ENCODE results near the gene HOXA5.
A peak's percentile ranks its signal among the peaks of the same experiment; 100 is the strongest.

HOXA5 gene

GRCh38 chr7:27182285-27182841 is 38.9 kb upstream of the HOXA5 start:
- DNase-seq = peak in 1 of 2 experiments; percentile 1

- DNase-seq = no peak
Measured at GRCh38 chr7:27181795-27182275, 38.4 kb upstream of the HOXA5 start.

DNA sequence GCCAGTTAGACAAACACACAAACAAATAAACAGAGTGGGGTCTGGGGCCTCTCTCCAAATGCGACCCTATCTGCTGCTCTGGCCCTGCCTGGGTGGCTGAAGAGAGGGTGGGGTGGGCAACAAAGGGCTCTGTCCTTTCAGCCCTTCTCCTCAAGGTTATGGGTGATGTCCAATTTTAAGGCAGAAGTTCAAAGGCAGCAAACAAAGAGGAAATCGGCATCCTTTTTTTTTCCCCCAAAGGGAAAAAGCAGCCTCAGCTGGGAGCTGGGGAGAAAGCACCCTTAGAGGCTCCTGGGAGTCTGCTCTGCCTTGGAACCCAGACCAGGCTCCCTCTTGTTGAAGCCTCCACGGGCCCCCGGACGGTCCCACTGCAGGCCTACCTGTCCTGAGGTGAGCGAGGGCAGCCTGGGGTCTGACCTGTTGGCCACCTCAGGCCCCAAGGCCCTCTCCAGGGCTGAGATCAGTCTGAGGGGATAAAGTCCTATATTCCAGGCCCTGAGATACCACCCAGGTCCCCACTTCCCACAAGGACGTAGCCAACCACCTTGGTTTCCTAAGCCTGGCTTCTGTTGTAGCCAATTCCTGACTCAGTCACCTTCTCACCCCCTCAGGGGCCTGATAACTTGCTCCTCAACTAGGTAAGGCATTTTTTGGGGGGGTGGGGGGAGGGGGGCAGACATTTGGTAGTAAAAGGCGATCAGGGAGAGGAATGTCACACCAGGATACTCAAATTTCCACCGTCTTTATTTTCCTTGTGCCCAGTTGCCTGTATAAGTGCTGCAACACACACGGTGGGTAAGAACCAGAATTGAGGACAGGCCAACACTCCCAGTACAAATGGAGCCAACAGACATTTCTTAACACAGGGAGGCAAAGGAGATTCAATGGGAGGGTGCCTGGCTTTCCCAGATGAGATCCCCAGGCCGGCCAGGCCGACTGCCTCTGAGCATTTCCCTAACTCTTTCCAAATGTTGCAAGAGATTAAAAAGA is 37.2 kb upstream of the HOXA5 start:
- DNase-seq = no peak

GRCh38 chr7:27179503-27180430 is 36.3 kb upstream of the HOXA5 start:
- peak; percentile 65 to 70 for DNase-seq

GRCh38 chr7:27179030-27179429 is 35.5 kb upstream of the HOXA5 start:
- DNase-seq = no peak

- DNase-seq = no peak
Measured at GRCh38 chr7:27178366-27178765, 34.9 kb upstream of the HOXA5 start.

DNA sequence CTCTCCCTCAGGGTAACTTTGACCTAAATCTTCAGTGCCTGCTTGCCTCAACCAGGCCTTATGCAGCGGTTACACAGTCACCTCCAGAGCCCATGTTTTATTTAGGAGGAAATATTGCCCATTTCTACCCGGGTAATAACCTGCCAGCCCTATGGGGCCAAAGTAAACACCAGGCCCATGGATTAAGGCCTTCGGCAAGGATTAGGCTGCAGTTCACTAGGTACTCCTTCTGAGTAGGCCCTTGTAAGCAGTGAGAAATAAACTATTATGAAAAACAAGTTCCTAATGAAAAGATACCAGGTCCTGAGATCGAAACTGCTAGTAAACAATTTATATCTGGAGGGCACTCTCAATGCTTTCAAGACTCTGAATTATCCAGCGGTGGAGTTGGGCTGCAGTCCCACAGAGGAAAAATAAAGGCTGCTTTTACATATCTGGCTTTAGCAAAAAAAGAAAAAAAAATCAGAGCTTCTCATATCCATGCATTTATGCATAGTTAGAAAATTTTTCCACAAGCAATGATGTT is 34.4 kb upstream of the HOXA5 start:
- no peak for DNase-seq

DNA sequence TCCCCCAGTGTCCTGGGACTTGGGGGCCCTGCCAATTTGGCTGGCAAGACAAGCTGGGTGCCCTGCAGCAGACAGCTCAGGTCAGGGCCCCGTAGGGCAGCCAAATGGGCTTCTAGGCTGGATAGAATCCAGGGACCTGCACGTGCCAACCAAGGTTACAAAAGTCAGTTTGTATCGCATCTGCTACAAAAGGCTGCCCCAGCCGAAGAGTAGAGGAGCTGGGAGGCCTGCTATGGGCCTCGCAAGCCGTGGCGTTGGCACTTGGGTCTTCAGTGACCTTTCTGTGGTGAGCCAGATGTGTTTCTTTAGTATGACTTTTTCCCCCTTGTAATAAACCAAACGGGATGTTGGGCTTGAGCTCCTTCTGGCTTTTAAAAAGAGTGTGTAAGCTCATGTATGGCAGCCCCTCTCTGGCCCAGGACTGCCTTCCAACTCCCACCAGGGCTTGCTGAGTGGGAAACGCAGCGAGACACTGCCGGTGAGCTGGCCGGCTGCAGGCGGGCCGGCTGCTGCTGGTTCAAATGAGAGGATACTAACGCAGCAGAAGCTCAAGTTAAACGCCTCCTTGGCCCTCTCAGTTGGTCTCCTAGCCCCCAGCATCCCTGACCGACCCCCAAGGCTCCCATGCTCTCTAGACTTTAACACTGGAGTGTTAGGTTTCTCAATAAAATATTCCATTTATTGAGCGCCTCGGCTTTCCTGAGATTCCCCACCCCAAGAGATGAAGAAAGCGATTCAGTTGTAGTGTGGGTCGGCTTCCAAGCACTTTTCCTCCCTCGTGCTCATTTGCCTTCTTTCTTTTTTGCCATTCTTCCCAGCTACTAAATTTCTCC is 33.7 kb upstream of the HOXA5 start:
- no peak for DNase-seq

DNA sequence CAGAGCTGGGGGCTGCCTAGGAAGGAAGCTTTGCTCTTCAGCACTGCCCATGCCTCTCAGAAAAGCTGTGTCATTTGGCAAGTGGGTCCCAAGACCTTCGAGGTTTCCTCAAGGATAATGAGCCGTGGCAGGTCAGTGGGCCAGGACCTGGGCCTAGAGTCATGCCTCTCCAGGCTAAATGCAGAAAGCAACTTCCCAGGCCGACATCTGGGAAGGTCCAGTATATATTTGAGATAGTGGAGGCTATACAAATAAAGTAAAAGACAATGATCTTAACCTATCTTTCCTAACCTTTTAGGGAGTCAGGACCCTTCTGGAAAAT is 33.0 kb upstream of the HOXA5 start:
- DNase-seq = no peak

- no peak for DNase-seq
Measured at GRCh38 chr7:27175626-27176523, 32.4 kb upstream of the HOXA5 start.

DNA sequence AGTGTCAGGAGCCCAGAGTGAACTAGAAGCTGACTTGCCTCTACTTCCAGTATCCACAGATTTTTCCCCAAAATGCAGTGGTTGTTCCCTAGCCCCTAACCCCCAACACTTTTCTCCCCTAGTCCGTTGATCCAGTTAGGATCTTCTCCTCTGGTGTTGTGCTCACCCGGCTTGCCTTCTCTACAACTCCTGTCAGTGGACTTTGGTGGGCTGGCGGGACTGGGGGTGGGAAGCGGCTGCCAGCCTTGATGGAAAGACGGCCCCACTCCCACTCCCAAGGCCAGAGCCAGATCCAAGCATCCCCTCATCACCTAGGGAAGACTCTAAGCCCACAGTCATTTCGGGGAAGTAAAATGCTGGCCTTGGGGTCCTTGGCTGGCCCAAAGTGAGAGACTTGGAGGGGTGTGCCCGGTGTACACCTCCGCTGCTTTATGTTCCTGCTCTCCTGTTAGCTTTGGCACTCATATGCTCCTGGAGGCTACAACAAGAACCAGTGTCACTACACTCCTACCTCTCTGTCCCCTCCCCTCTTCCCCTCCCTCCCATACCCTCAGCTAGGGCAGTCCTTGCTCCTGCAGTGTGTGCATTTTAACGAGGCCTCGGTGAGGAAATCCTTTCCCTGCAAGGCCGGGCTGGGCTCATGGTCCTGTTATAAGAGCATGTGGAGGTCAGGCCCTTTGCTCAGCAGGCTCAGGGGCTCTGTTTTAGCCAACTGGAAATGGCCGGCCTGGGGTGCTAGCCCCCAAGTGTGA is 31.6 kb upstream of the HOXA5 start:
- no peak for DNase-seq

DNA sequence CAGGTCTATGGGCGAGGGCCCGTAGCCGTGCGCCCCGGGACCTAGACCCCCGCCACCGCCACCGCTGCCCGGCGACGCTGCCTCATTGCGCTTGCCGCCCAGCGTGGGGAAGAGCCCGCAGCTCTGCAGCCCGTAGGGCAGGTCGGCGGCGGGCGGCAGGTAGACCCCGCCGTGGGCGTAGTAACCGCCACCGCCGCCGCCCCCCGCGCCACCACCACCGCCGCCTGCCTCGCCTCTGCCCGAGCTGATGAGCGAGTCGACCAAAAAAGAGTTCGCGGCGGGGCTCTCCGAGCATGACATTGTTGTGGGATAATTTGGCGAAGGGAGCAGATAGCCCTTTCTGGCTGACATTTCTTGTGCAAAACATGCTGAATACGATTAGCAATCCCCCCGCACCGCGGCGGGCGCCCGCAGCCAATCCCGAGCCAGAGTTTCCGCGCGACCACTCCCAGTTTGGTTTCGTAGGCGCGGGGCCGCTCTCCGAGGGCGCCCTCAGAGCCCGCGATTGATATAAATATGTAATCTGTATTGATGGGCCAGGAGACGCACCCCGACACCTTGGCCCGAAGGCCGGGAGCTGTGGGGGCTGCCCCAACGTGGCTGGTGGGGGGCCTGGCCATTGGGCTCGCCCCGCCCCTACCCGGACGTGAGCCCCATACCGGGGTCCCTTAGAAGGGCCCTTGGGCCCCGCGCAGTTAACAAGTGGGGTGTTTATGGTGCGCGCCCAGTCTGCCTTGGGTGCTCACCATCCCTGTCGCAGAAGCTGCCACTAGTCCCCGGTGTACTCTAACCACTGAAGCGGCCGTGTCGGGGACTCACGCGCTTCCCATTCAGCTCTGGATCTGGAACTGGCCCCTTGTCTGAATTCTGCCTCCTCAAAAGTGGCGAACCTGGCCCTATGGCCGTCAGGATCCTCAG is 30.7 kb upstream of the HOXA5 start, which contains the start of gene HOXA10:
TSS of gene HOXA10 (minus strand) at position 365 of the 918 bp plus-strand sequence. CDS start at position 351, 14 bp downstream.
- no peak for DNase-seq

GRCh38 chr7:27173511-27173955 is 30.1 kb upstream of the HOXA5 start:
- no peak for DNase-seq

GRCh38 chr7:27172823-27173510 is 29.5 kb upstream of the HOXA5 start:
- DNase-seq = no peak

DNA sequence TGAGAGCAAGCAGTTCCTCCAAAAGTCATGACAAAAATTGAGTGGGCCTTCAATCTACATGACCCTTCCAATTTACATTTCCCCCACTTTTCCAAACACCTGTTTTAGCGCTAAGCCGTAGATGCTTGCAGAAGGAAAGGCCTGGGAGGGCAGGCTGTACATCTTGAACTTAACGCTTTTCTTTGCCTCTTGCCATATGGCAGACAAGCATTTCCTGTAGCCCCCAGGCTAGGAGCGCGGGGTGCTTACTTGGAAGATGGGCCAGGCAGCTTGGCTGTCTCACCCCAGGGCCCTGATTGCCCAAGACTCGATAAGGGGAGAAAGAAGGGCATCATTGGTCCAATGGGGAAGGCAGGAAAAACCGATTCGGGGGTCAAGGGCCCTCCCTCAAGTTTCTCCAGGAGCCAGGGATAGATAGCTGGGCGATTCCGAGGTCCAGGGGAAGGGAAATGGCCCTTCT is 28.9 kb upstream of the HOXA5 start:
- no peak for DNase-seq

DNA sequence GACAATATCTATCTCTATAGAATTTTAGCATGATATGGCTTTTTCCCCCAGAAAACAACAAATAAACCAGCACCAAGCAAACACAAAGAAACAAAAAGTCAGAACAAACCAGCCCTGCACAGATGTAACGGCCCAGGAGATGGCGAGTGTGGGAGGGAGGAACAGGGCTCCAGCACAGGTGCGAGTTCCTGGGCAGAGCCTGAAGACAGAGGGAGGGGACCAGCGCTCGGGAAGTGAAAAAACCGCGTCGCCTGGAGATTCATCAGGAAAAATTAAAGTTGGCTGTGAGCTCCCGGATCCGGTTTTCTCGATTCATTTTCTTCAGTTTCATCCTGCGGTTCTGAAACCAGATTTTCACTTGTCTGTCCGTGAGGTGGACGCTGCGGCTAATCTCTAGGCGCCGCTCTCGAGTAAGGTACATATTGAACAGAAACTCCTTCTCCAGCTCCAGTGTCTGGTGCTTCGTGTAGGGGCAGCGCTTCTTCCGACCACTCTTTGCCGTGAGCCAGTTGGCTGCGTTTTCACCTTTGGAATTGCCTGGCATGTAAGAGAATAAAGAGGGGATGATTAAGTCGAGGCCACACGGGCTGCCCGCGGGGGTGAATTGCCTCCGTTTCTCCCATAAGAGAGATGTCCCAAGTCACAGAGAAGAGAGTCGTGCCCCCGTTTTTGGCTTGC is 28.3 kb upstream of the HOXA5 start:
- no peak for DNase-seq

DNA sequence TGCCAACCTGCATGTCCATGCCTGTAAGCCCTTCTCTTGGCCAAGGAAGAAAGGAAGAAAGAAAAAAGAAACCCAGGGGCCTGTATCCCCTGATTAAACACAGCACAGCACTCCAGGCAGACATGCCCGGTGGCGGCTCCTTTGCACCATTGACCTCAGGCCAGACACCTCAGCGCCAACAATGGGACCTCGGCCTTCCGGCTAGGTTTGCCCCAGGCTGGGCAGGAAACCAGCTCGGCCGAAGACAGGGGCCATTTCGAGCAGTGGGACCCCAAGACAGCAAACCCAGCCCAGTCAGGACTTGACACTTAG is 27.8 kb upstream of the HOXA5 start:
- no peak for DNase-seq
